ENCODE results near the gene SKAP1.

SKAP1 gene

DNA sequence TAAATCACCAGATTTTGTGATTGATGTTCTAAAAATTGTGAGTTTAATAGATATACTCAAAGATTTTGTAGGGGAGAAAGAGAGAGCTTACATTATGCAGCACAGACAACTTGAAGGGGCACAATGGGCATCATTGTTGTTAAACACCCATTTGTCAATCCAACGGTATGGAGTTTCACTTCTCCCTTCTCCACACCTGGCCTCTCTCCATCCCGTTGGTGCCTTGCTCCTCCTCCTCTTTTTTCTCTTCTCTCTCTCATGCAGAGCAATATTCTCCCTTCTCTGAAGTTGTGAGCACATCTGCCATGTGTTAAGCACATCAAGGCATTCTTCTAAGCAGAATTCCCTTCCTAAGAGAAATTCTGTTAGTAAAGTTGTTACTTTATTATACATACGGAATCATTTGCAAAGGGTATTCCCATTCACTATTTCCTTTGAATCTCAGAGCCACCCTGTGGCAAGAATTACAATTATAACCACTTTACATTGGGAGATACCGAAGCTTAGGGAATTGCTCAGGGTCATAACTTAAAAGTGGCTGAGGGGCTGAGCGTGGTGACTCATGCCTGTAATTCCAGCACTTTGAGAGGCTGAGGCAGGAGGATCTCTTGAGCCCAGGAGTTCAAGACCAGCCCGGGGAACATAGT lies 40.5 kb upstream of the SKAP1 start:
- H3K27ac ChIP-seq: no peak overlapping the region
- TF ChIP-seq, protein P1, sequence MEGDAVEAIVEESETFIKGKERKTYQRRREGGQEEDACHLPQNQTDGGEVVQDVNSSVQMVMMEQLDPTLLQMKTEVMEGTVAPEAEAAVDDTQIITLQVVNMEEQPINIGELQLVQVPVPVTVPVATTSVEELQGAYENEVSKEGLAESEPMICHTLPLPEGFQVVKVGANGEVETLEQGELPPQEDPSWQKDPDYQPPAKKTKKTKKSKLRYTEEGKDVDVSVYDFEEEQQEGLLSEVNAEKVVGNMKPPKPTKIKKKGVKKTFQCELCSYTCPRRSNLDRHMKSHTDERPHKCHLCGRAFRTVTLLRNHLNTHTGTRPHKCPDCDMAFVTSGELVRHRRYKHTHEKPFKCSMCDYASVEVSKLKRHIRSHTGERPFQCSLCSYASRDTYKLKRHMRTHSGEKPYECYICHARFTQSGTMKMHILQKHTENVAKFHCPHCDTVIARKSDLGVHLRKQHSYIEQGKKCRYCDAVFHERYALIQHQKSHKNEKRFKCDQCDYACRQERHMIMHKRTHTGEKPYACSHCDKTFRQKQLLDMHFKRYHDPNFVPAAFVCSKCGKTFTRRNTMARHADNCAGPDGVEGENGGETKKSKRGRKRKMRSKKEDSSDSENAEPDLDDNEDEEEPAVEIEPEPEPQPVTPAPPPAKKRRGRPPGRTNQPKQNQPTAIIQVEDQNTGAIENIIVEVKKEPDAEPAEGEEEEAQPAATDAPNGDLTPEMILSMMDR (conservative IDR thresholded peaks at IDR 0.05): peak; percentile 21; the same call in 1 of the 2 replicates

DNA sequence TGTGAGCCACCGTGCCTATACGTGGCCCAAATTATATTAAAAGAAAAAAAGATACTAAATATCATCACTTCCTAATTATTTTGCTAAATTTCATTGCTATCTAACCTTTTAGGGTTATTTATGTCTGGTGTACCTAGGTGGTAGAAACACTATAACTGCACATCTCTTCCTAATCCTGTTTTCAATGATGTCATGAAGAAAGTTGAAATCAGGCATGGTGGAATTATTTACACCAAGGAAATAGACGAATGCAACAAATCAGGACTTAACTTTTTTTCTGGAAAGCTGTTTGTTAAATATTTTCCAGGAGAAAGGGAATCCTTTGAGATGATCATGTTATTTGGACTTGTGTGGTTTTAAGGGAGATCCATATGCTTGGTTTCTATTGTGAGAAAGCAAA lies 39.2 kb upstream of the SKAP1 start:
- no peak overlapping the region for H3K27ac ChIP-seq
- TF ChIP-seq, protein P1 (conservative IDR thresholded peaks at IDR 0.05): no peak

DNA sequence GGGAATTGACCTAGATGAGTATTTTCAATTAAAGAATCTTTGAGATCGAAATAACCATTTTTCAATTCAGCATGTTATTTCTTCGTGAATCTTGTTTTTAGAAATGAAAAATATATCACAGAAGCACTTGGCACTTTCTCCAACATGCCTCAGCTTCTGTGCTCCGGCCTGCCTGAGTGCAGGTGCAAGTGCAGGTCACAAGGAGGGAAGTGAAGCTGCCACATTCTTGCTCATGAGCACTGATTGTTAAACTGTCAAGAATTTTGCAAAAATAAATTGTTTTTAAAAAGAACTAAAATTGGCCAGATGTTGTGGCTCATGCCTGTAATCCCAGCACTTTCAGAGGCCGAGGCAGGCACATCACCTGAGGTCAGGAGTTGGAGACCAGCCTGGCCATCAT lies 38.3 kb upstream of the SKAP1 start:
- TF ChIP-seq, protein P1 (conservative IDR thresholded peaks at IDR 0.05): no peak

DNA sequence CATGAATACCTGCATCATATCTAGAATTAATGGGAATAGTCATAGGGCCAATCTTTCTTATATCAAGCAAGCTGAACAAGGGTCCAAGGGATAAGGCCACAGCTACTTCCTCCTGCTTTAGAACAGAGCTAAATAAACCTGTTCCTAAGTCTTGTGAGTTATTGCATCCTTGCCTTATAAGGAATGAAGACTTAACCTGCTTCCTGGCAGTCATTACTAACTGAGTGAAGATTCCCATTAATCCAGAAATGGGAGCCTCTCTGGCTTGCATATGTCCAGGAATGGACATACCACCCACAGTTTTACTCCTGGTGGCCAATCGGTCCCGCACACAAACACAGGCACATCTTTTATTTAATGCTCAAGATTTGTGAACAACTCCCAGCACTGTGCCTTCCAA lies 35.9 kb upstream of the SKAP1 start:
- H3K27ac ChIP-seq: no peak overlapping the region
- TF ChIP-seq, protein P1 (conservative IDR thresholded peaks at IDR 0.05): no peak

More for the DNA sequence above, 38.3 kb upstream of the SKAP1 start:
- no peak overlapping the region for H3K27ac ChIP-seq

DNA sequence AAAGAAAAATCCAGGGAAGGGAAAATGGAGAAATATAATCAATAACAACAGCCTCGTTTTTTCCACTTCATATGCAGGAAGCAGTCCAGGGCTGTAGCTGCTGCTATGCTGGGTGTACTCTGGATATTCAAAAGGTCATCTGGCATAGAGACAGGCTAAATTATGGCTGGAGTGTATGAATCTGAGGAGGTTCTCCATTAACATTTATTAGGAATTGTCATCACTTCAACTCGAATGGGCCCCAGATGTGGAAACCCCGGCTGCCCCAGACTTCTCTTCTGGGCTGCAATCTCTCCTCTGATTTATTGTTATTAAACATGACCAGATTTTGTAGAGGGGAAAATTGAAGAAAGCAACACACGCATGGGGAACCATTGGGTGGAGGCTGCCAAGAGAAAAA lies 33.5 kb upstream of the SKAP1 start:
- no peak overlapping the region for H3K27ac ChIP-seq
- TF ChIP-seq, protein P1 (conservative IDR thresholded peaks at IDR 0.05): no peak

DNA sequence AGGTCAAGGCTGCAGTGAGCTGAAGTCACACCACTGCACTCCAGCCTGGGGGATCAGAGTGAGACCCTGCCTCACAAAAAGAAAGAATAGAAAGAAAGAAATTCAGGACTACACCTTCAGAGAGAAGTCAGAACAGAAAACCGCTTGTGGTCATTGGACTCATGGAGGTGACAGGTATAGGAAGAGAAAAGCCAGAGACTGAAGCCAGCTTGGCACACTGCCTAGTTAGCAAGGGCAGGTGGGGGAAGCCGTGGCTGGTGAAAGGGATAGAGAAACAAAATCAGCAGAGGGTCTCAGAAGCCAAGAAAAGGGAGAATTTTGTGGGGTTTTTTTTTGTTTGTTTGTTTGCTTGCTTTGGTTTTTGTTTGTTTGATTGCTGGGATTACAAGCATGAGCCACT lies 32.9 kb upstream of the SKAP1 start:
- no peak overlapping the region for H3K27ac ChIP-seq
- TF ChIP-seq, protein P1 (conservative IDR thresholded peaks at IDR 0.05): no peak

DNA sequence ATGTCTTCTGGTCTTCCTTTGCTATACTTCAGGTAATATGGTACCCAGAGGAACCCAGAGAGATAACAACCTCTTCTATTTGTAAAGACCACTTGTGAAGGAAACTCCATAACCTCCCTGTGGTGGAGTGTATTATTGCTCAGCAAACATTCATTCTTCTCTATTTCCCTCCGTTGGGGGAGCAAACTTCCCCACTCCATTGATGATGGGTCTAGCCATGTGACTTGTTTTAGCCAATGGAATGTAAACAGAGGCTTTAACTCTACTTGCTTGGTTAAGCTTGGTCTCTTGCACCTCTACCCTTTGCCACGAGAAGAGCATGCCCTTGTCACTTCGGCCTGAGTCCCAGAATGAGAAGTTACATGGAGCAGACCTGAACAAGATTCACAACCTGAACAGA lies 30.0 kb upstream of the SKAP1 start:
- TF ChIP-seq, protein P1 (conservative IDR thresholded peaks at IDR 0.05): no peak
- H3K27ac ChIP-seq: no peak overlapping the region

Data from VCaP (cell line).